H1 (cell line): ENCODE data around the gene MBNL3. TPM values are rescaled to one million over a fixed set of nuclear protein-coding genes. Genes with fewer than 3 reads are reported as not detected.
A peak's percentile ranks its signal among the peaks of the same experiment; 100 is the strongest.

ENCODE experiments used
- CTCF ChIA-PET: fragments of 300-600 bp; sonication (Branson Sonifier 250); formaldehyde crosslinking; loops from one replicate; lab custom pipeline; 2021; ENCODE audit not compliant: partially characterized antibody; lab: Charles Lee
- POLR2A ChIA-PET: fragments of 300-600 bp; sonication (Branson Sonifier 250); formaldehyde crosslinking; loops from one replicate; lab custom pipeline; 2021; ENCODE audit warnings: inconsistent platforms; ENCODE audit not compliant: partially characterized antibody; lab: Charles Lee
- DNase-seq, 2 experiments: peaks; one replicate each; pipeline versions ENCODE4 v3.0.0 to v3.0.0-alpha.2; 2010 to 2022; ENCODE audit warnings: low spot score in 2 of 2, low read depth in 1 of 2, mixed read lengths in 1 of 2
- FAIRE-seq: peaks from 2 replicates; lab custom pipeline; 2011; peaks lifted over from hg19 to GRCh38; lab: Jason Lieb, UNC
- H2AFZ ChIP-seq: 2 replicates; pipeline ENCODE4 v1.8.1; 2012; ENCODE audit warnings: low read length, inconsistent platforms
- H2AK5ac ChIP-seq: 2 replicates; pipeline ENCODE4 v1.6.1; 2013; ENCODE audit warnings: low read depth, low read length
- H2BK120ac ChIP-seq: replicated peaks from 2 replicates; pipeline ENCODE3; 2013; ENCODE audit warnings: low read depth, low read length, inconsistent platforms
- H2BK12ac ChIP-seq: 2 replicates; pipeline ENCODE4 v1.6.1; 2013; ENCODE audit warnings: low read depth, low read length
- H2BK15ac ChIP-seq: 2 replicates; pipeline ENCODE4 v1.6.1; 2013; ENCODE audit warnings: low read length
- H2BK20ac ChIP-seq: 2 replicates; pipeline ENCODE4 v1.6.1; 2013; ENCODE audit warnings: low read length
- H2BK5ac ChIP-seq: 2 replicates; pipeline ENCODE4 v1.6.1; 2013; ENCODE audit warnings: low read depth, low read length
- H3K14ac ChIP-seq: 2 replicates; pipeline ENCODE4 v1.6.1; 2013; ENCODE audit warnings: inconsistent platforms; ENCODE audit not compliant: insufficient read length
- H3K18ac ChIP-seq: 2 replicates; pipeline ENCODE4 v1.6.1; 2013; ENCODE audit warnings: low read length; ENCODE audit errors: extremely low read depth
- H3K23ac ChIP-seq: 2 replicates; pipeline ENCODE4 v1.6.1; 2013; ENCODE audit warnings: inconsistent platforms; ENCODE audit not compliant: insufficient read length
- H3K23me2 ChIP-seq: 2 replicates; pipeline ENCODE4 v1.6.1; 2013; ENCODE audit warnings: low read depth, low read length
- H3K27ac ChIP-seq: 2 replicates; pipeline ENCODE4 v1.6.1; 2011; ENCODE audit warnings: low read depth, low read length, inconsistent platforms
- H3K27me3 ChIP-seq, 4 experiments: replicated peaks in 1 of 4; 1 replicate in 1 of 4; 2 replicates in 3 of 4; pipeline versions ENCODE4 v1.6.1 to v1.8.1; 2011 to 2013; ENCODE audit warnings: low read length in 3 of 4, mild to moderate bottlenecking in 3 of 4, inconsistent platforms in 2 of 4, mixed read lengths in 2 of 4, moderate library complexity in 1 of 4; ENCODE audit not compliant: control insufficient read depth in 3 of 4, insufficient read depth in 3 of 4; ENCODE audit errors: extremely low read depth in 1 of 4
- H3K36me3 ChIP-seq, 4 experiments: 2 replicates each; pipeline versions ENCODE4 v1.6.1 to v1.8.1; 2011 to 2013; ENCODE audit warnings: mild to moderate bottlenecking in 4 of 4, low read length in 3 of 4, moderate library complexity in 2 of 4, control low read depth in 1 of 4, inconsistent platforms in 1 of 4; ENCODE audit not compliant: insufficient read depth in 4 of 4, control insufficient read depth in 2 of 4
- H3K4ac ChIP-seq: replicated peaks from 2 replicates; pipeline ENCODE3; 2013; ENCODE audit warnings: low read length, low read depth, mixed read lengths, inconsistent platforms; ENCODE audit not compliant: insufficient read length
- H3K4me1 ChIP-seq, 4 experiments: replicated peaks in 1 of 4; 1 replicate in 1 of 4; 2 replicates in 3 of 4; pipeline versions ENCODE4 v1.6.1 to v1.8.1; 2011 to 2013; ENCODE audit warnings: low read length in 3 of 4, inconsistent platforms in 2 of 4, mixed read lengths in 1 of 4; ENCODE audit not compliant: insufficient read depth in 4 of 4, control insufficient read depth in 3 of 4
- H3K4me2 ChIP-seq, 2 experiments: 2 replicates each; pipeline versions ENCODE4 v1.6.1 to v1.8.1; 2011 to 2013; ENCODE audit warnings: low read depth in 2 of 2, low read length in 2 of 2, control low read depth in 1 of 2, inconsistent platforms in 1 of 2, mild to moderate bottlenecking in 1 of 2; ENCODE audit not compliant: insufficient read depth in 1 of 2
- H3K4me3 ChIP-seq, 4 experiments: fragments of 200-600, 300-600 bp in 1 of 4; sonication (generic), shearing (Covaris generic), sonication (Bioruptor Twin) in 1 of 4; 2 replicates each; pipeline versions ENCODE4 v1.5.1 to v1.8.1; 2011 to 2016; ENCODE audit warnings: low read length in 4 of 4, low read depth in 3 of 4, control low read depth in 2 of 4, inconsistent platforms in 2 of 4, mild to moderate bottlenecking in 2 of 4, mixed read lengths in 1 of 4, moderate library complexity in 1 of 4; ENCODE audit not compliant: insufficient read depth in 2 of 4; ENCODE audit errors: extremely low read depth in 1 of 4
- H3K56ac ChIP-seq: replicated peaks from 2 replicates; pipeline ENCODE3; 2013; ENCODE audit warnings: low read depth, mild to moderate bottlenecking, mixed read lengths, low read length, inconsistent platforms; ENCODE audit not compliant: insufficient read length
- H3K79me1 ChIP-seq: 2 replicates; pipeline ENCODE4 v1.6.1; 2013; ENCODE audit warnings: low read depth, low read length, control low read depth
- H3K79me2 ChIP-seq, 2 experiments: 2 replicates each; pipeline versions ENCODE4 v1.6.1 to v1.8.1; 2012 to 2013; ENCODE audit warnings: low read length in 2 of 2, mild to moderate bottlenecking in 2 of 2, inconsistent platforms in 1 of 2; ENCODE audit not compliant: insufficient read depth in 2 of 2, control insufficient read depth in 1 of 2
- H3K9ac ChIP-seq, 4 experiments: replicated peaks in 1 of 4; 1 replicate in 1 of 4; 2 replicates in 3 of 4; pipeline versions ENCODE4 v1.6.1 to v1.8.1; 2011 to 2013; ENCODE audit warnings: low read depth in 3 of 4, low read length in 3 of 4, control low read depth in 2 of 4, mild to moderate bottlenecking in 2 of 4, moderate library complexity in 2 of 4, inconsistent platforms in 1 of 4; ENCODE audit errors: extremely low read depth in 1 of 4
- H3K9me3 ChIP-seq, 2 experiments: 2 replicates each; pipeline versions ENCODE4 v1.6.1 to v1.8.1; 2012 to 2013; ENCODE audit warnings: mild to moderate bottlenecking in 2 of 2, moderate library complexity in 2 of 2, control low read depth in 1 of 2, inconsistent platforms in 1 of 2, low read depth in 1 of 2, low read length in 1 of 2, mixed read lengths in 1 of 2; ENCODE audit not compliant: insufficient read depth in 2 of 2
- H4K20me1 ChIP-seq, 2 experiments: replicated peaks in 1 of 2; 2 replicates each; pipeline versions ENCODE3 to v1.8.1; 2011 to 2013; ENCODE audit warnings: inconsistent platforms in 2 of 2, low read length in 2 of 2, mild to moderate bottlenecking in 1 of 2; ENCODE audit not compliant: insufficient read depth in 2 of 2, control insufficient read depth in 1 of 2
- H4K5ac ChIP-seq: 2 replicates; pipeline ENCODE4 v1.6.1; 2013; ENCODE audit warnings: low read length, low read depth, mixed read lengths, inconsistent platforms; ENCODE audit not compliant: insufficient read length
- H4K8ac ChIP-seq: 2 replicates; pipeline ENCODE4 v1.8.0; 2013; ENCODE audit warnings: mild to moderate bottlenecking, moderate library complexity, low read length, inconsistent platforms; ENCODE audit not compliant: insufficient read depth; ENCODE audit errors: extremely low read depth
- H4K91ac ChIP-seq: replicated peaks from 2 replicates; pipeline ENCODE3; 2013; ENCODE audit warnings: low read length, mixed read lengths, inconsistent platforms; ENCODE audit not compliant: insufficient read length
- BACH1 ChIP-seq: IDR thresholded peaks from 2 replicates; pipeline ENCODE4 v1.6.1; 2012; ENCODE audit warnings: low read length, improper control_type of control experiment
- EP300 ChIP-seq, 2 experiments: IDR thresholded peaks; 1 replicate in 1 of 2; 2 replicates in 1 of 2; pipeline ENCODE4 v1.6.1; 2011 to 2012; ENCODE audit warnings: low read depth in 2 of 2, low read length in 2 of 2, mild to moderate bottlenecking in 2 of 2, borderline replicate concordance in 1 of 2, inconsistent platforms in 1 of 2, moderate library complexity in 1 of 2
- GABPA ChIP-seq: IDR thresholded peaks from 2 replicates; pipeline ENCODE4 v1.6.1; 2011; ENCODE audit warnings: mild to moderate bottlenecking, low read length, moderate library complexity, borderline replicate concordance; ENCODE audit not compliant: insufficient read depth
- NRF1 ChIP-seq: IDR thresholded peaks from 2 replicates; pipeline ENCODE4 v1.6.1; 2011; ENCODE audit warnings: mild to moderate bottlenecking, low read depth, low read length, improper control_type of control experiment
- POLR2A ChIP-seq, 2 experiments: IDR thresholded peaks; 1 replicate in 1 of 2; 2 replicates in 1 of 2; pipeline ENCODE4 v1.6.1; 2011; ENCODE audit warnings: low read depth in 2 of 2, low read length in 2 of 2, mild to moderate bottlenecking in 2 of 2; ENCODE audit errors: control extremely low read depth in 1 of 2
- RXRA ChIP-seq: IDR thresholded peaks from 2 replicates; pipeline ENCODE4 v1.6.1; 2011; ENCODE audit warnings: low read depth, mild to moderate bottlenecking, low read length, moderate library complexity; ENCODE audit not compliant: insufficient read depth
- WGBS, 2 experiments: shearing (Covaris generic) in 1 of 2; methylation state at CpG; one replicate each; pipeline versions ENCODE4 v1.1.6 to v1.1.7; 2013 to 2015; ENCODE audit warnings: low lambda C conversion rate in 2 of 2, mixed read lengths in 2 of 2, inconsistent platforms in 1 of 2, low coverage in 1 of 2, missing lambda C conversion rate in 1 of 2; ENCODE audit not compliant: insufficient replicate concordance in 2 of 2, insufficient coverage in 1 of 2, insufficient read length in 1 of 2; ENCODE audit errors: extremely low coverage in 1 of 2, missing lambda C conversion rate in 1 of 2; 5-methylcytosine and 5-hydroxymethylcytosine counted together
- polyA plus RNA-seq, 7 experiments: library from polyadenylated mRNA; depleted of rRNA in 3 of 7; stranded (reverse) in 5 of 7; unstranded in 2 of 7; fragments of >200 nt in 5 of 7; fragments of 200-250 nt in 2 of 7; gene quantifications; 1 replicate in 5 of 7; 2 replicates in 1 of 7; 4 replicates in 1 of 7; pipeline versions ENCODE4 v1.2.1 to v1.2.3, GENCODE V29; 2011 to 2013; ENCODE audit warnings: missing spikeins in 2 of 7, mixed read lengths in 2 of 7
- total RNA-seq: library from RNA; stranded (reverse); fragmentation: NEBNext Ultra II Directional; extraction: Animal tissue kit (Norgen Biotek cat#: 25700); gene quantifications from 2 replicates; pipeline ENCODE4 v1.2.1, GENCODE V29; 2021
- TF ChIP-seq, protein P1 (sequence below): IDR thresholded peaks from 2 replicates; pipeline ENCODE4 v1.6.1; 2011; ENCODE audit warnings: low read length, improper control_type of control experiment

Gene MBNL3
- total and polyA plus RNA-seq, 2 of the 8 experiments (the other 6 are each of a cell fraction or from before 2014, with no cell fraction given): 3.5 to 4.3 TPM

GRCh38 chrX:132411310-132411977 lies 77.4 kb downstream of the MBNL3 start:
- ChIA-PET POLR2A (no interaction called here), CTCF (interaction anchor here (1.2 kb wide), 1 partner anchor 25 kb away, joined by 3 read pairs; no protein-coding TSS in a partner anchor)
- H3K23me2 ChIP-seq: no peaks in the 10 kb centered on the region
- H3K9ac ChIP-seq: no peak overlapping the region
- peaks cover 4 to 26% (median 13%) of the 10 kb centered on the region in 4 experiments; a peak in 6 of 7 replicates for H3K4me1 ChIP-seq
- FAIRE-seq: peak; percentile 74
- WGBS, 2 experiments: 45% methylated on average over 8 of the region's 8 CpGs; no CpG with 5 or more reads in 1 of the 2 experiments
- DNase-seq: no peak
- no peaks in the 10 kb centered on the region for H3K36me3 ChIP-seq
- H2BK20ac ChIP-seq: no peak overlapping the region
- H2AK5ac ChIP-seq: 0 out of 2 replicates have a peak overlapping the region, but pooled peaks have one; percentile 65
- no peaks in the 10 kb centered on the region for H4K20me1 ChIP-seq
- H4K5ac ChIP-seq: no peak overlapping the region
- no peaks in the 10 kb centered on the region for H3K79me1 ChIP-seq
- H3K79me2 ChIP-seq: no peaks in the 10 kb centered on the region
- no peak overlapping the region for H3K23ac ChIP-seq
- no peak overlapping the region for H2AFZ ChIP-seq
- H3K18ac ChIP-seq: no peak overlapping the region
- H3K9me3 ChIP-seq: no peaks in the 10 kb centered on the region
- H3K14ac ChIP-seq: no peak overlapping the region
- H2BK12ac ChIP-seq: 0 out of 2 replicates have a peak overlapping the region, but pooled peaks have one; percentile 43
- peaks cover 0 to 2% (median 0%) of the 10 kb centered on the region in 4 experiments; a peak in 3 of 7 replicates for H3K27me3 ChIP-seq
- TF ChIP-seq POLR2A (IDR thresholded peaks at IDR 0.05; ENCODE audit: control extremely low read depth in 1 of 2, low read depth in 2 of 2, low read length in 2 of 2) (no peak), RXRA (no peak), GABPA (no peak), NRF1 (no peak), EP300 (IDR thresholded peaks at IDR 0.05; ENCODE audit: borderline replicate concordance in 1 of 2, low read depth in 2 of 2, low read length in 2 of 2) (no peak), BACH1 (no peak)
- TF ChIP-seq, protein P1, sequence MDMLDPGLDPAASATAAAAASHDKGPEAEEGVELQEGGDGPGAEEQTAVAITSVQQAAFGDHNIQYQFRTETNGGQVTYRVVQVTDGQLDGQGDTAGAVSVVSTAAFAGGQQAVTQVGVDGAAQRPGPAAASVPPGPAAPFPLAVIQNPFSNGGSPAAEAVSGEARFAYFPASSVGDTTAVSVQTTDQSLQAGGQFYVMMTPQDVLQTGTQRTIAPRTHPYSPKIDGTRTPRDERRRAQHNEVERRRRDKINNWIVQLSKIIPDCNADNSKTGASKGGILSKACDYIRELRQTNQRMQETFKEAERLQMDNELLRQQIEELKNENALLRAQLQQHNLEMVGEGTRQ: no peak
- no peak overlapping the region for H3K56ac ChIP-seq
- no peak overlapping the region for H2BK15ac ChIP-seq
- H2BK5ac ChIP-seq: no peak overlapping the region; the same call in 1 of the 2 replicates
- H4K8ac ChIP-seq: no peak overlapping the region
- no peak overlapping the region for H2BK120ac ChIP-seq
- H3K4me2 ChIP-seq: peak overlapping the region; percentile 64 to 81
- H3K4ac ChIP-seq: no peak overlapping the region
- H3K4me3 ChIP-seq: peak overlapping the region in 2 of 4 experiments; percentile 7 to 57; a peak in 3 of 8 replicates
- H4K91ac ChIP-seq: no peak overlapping the region
- H3K27ac ChIP-seq: no peak overlapping the region
